Measurements from ENCODE around the gene AURKB.
A peak's percentile ranks its signal among the peaks of the same experiment; 100 is the strongest.
"Not testable (repeated sequence)": the region's sequence is repeated elsewhere in the genome, so short reads cannot be mapped to it uniquely, and the experiment has no call there.

Gene AURKB

DNA sequence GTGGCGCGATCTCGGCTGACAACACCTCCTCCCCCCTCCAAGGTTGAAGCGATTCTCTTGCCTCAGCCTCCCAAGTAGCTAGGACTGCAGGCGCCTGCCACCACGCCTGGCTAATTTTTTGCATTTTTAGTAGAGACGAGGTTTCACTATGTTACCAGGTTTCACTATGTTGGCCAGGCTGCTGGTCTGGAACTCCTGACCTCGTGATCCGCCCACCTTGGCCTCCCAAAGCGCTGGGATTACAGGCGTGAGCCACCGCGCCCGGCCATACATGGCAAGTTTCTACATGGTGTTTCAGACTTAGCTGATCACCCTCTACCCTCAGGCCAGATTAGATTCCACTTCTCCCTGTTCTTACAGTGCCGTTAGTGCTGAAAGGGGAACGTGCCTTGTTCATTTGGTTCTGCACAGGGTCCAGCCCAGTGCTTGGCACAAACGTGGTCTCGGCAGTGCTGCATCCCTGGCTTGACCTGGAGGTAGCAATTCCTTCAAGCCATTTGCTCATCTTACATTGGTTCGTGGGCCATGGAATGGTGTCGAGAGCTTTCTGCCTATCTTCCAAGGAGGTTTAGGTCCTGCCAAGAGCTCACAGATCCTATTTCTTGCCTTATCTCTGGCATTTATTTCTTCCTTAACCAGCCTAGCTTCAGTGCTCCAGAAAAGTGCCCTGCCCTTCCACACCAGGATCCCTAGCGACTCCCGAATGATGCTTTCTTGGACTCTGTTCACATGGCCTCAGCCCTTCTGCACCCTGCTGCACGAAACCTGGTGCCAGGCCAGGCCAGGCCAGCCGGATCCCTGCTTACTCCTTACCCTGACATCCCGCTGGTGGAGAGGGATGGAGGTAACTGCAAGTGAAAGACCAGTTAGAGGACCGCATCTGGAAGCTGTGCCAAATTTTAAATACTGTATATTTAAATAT is 14.8 kb upstream of the AURKB start:
- no peak for DNase-seq

DNA sequence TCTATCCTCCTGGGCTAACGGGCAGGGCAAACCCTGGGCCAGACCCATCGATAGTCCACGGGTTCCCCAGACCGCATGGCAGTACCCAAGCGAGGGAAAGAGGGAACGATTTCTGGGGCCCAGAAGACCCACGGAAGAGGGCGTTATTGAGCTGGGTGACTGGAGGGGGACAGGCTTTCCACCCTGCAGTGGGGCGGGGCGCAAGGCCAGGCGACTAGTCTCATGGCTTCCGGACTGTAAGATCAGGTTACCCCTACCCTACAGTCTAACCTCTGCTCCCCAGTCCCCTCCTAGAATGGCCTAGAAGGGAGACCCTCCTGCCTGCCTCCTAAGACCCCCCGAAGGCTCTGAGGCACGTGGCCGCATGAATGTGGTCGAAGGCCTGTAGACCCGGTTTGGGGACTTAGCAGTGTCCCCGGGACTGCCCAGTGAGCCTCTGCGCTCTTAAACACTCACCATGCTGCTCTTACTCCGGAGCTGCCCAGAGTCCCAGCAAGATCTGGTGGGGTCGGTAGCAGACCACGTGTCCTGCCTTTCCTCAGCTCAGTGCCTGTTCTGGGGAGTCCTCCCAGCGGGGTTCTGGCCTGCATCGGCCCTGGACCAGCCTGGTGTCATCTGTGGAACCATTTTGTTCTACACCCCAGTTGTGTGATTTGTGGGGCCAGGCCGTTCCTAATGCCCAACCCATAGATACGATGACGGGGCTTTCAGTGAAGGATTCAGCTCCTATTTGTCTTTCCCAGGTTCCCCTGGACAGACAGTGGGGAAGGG is 13.2 kb upstream of the AURKB start:
- DNase-seq = peak; percentile 59

DNA sequence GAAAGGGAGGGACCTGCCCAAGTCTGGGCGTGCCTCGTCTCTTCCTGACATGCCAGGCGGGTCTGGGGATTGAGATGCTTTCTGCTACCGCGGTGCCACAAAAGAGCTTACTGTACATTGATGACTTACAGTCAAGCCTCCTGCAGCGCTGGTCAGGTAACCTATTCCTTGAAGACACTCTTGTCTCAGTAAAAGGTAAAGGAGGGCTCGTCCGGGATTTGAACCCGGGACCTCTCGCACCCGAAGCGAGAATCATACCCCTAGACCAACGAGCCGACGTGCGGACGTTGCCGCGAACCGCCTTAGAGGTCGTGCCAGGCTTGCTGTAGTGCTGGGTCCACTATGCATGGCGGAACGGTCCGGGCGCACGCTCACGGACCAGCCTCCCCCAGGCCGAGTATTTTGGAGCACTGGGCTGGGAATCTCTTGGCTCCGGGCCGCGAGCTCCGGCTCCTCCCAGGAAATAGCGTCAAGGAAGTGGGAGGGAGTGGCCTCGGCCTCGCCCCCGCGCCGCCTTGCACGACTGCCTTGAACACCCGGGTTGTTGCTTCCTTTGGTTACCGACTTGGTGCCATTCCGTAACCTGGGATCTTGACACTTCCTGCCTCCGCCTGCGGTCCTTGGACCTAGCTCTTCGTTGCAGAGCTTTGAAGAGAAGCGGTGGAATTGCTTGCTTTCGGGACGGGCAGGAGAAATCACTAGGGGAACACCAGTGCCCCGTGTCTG is 12.4 kb upstream of the AURKB start:
- peak; percentile 96 for DNase-seq

DNA sequence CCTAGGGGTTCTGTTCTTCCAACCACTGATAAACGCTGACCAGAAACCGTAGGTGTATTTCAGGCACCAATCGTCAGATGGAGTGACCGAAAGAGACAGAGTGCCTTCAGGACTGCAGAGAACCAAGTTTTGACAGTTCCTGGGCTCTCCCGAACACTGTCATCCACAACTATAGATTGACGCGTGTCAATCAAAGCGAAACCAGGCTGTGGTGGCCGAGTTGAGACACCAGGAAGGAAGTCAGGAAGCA is 11.9 kb upstream of the AURKB start:
- DNase-seq = no peak

DNA sequence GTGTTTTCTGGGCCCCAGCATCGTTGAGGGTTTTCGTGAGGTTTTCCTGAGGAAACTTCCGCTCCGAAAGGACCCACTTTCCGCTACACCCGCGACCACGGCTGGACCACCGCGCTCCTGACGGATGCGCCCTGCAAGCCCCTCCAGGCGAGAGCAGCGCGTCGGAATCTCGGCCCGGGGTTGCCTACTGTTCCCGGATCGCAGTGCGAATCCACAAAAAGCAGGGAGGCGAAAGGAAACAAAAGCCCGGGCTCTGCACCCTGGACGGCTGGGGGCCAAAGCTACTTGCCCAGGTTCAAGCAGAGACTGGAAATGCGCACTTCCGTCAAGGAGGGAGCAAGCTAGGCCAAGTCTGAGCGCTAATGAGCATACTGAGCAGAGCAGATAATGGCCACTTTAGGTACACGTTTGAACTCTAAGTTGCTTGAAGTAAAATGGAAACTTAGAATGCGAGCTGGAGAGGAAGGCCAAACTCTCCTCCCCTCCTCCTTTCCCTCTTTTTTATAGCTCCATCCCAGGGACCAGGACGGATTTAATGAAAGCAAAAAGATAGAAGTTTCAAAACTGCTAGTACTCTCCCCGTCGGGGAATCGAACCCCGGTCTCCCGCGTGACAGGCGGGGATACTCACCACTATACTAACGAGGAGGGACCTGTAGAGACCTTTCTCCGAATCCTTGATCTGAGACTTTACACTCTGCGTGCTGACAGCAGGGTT is 11.4 kb upstream of the AURKB start:
- peak; percentile 92 for DNase-seq

DNA sequence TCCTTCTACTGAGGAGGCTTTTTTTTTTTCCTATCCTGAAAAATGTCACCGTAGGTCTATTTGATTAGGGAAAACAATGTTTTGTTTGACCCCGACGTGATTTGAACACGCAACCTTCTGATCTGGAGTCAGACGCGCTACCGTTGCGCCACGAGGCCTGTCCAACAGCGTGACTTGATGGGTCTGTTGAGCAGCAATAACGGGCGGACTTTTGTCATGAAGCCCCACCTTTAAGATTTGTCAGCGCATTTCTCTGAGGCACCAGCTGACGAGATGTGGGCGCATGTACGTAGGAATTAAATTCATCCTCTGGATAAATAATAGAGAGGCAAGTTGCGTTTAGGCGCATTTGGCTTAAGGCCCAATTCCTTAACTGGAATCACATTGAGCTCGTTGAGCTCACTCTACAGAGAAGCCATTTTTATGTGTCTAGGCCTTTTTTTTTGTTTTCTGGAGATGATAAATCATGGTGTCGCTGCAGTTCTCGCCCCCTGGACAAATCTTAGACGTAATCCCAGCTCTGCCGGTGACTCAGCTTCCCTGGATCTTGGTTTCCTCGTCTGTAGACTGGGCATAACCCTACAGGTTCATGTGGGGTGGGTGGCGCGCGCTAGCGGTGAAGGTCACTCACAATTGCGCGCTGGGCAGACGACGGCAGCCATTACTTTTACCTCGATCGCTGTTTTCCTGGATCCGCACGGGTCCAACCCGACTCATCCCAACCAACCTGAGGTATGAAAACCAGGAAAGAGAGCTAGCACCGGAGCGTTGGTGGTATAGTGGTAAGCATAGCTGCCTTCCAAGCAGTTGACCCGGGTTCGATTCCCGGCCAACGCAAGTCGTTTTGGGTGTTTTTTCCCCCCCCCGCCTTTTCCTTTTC is 10.6 kb upstream of the AURKB start:
- peak; percentile 94 for DNase-seq

DNA sequence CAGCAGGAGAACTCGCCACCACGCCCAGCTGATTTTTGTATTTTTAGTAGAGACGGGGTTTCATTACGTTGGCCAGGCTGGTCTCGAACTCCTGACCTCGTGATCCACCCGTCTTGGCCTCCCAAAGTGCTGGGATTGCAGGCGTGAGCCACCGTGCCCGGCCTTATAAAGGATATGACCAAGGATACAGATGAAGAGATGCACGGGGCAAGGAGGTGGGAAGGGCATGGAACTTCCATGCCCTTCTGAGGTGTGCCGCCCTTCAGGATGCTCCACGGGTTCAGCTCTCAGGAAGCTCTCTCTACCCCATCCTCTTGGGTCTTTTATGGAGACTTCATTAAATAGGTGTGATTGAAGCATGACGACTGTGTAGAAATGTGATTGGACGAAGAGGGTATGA is 3.6 kb upstream of the AURKB start:
- not testable (repeated sequence) for DNase-seq

DNA sequence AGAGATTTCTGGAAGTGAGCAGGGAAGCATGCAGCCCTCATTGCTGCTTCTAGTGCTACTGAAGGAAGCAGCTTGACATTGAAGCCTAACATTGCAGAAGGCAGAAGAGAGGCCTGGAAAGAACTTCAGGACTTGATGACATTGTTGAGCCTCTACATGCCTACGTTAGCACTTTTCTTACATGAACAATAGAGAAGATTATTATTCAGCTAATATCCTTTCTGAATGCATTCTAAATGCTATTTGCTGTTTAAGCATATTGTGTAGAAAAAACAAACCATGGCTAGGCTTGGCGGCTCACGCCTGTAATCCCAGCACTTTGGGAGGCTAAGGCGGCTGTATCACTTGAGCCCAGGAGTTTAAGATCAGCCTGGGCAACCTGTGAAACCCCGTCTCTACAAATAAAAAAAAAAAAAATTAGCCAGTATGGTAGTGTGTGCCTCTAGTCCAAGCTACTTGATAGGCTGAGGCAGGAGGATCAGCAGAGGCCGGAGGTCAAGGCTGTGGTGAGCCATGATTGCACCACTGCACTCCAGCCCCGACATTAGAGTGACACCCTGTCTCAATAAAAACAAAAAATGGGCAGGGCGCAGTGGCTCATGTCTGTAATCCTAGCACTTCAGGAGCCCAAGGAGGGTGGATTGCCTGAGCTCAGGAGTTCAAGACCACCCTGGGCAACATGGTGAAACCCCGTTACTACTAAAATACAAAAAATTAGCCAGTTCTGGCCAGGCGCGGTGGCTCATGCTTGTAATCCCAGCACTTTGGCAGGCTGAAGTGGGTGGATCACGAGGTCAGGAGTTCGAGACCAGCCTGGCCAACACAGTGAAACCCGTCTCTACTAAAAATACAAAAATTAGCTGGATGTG is 2.2 kb upstream of the AURKB start:
- DNase-seq = no peak

DNA sequence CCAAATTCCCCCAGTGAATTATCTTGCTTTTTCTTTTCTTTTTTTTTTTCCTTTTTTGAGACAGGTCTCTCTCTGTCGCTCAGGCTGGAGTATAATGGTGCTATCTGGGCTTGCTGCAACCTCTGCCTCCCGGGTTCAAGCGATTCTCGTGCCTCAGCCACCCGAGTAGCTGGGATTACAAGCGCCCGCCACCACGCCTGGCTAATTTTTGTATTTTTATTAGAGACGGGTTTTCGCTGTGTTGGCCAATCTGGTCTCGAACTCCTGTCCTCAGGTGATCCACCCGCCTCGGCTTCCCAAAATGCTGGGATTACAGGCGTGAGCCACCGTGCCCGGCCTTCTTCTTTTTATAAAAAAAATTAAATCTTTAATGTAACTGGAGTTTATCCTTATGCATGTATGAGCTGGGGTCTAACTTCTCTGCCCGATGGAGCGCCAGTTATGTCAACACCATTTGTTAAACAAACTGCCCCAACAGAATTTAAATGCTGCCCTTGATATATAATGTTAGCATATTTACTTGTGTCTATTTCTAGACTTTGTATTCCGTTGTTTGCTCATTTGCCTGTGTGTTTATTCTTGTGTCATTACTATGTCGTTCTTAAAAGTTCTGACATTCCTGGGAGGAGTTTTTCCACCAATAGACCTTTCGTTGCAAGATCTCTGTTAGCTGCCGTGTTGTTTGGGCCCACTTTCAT is 535 bp upstream of the AURKB start:
- DNase-seq = no peak

DNA sequence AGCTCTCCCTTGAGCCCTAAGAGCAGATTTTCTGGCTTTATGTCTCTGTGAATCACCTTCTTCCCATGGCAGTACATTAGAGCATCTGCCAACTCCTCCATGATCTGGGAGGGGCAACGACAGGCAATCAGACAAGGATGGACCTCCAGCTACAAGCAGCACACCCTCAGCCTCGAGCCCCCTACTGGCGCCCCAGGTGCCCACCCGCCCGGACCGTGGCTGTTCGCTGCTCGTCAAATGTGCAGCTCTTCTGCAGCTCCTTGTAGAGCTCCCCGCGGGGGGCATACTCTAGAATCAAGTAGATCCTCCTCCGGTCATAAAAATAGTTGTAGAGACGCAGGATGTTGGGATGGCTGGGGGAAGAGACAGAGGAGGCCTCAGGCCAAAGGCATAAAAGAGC is 3.8 kb downstream of the AURKB start:
- no peak for DNase-seq

DNA sequence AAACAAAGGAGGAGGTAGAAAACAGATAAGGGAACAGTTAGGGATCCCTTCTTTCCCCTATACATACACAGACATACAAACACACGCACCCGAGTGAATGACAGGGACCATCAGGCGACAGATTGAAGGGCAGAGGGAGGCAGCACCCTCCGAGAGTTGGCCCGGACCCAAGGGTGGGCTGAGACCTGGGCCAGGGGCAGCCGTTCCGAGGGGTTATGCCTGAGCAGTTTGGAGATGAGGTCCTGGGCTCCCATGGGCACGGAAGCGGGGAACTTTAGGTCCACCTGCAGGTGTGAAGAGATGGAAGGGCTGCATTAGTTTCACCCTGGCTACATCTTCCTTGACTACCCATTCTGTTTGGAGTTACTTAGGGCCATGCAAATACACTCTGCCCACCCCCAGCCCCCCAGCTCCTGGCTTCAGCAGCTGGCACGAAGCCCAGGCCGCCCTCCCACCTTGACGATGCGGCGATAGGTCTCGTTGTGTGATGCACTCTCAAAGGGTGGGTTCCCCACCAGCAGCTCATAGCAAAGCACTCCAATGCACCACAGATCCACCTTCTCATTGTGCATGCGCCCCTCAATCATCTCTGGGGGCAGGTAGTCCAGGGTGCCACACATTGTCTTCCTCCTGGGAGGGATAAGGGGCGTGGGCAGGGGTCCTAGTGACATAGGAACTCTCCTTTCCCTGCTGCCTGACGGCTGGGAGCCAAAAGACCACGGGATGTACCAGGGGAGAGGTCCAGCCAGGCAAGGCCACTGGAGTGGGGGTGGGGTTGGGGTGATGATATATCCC is 5.4 kb downstream of the AURKB start:
- no peak for DNase-seq

DNA sequence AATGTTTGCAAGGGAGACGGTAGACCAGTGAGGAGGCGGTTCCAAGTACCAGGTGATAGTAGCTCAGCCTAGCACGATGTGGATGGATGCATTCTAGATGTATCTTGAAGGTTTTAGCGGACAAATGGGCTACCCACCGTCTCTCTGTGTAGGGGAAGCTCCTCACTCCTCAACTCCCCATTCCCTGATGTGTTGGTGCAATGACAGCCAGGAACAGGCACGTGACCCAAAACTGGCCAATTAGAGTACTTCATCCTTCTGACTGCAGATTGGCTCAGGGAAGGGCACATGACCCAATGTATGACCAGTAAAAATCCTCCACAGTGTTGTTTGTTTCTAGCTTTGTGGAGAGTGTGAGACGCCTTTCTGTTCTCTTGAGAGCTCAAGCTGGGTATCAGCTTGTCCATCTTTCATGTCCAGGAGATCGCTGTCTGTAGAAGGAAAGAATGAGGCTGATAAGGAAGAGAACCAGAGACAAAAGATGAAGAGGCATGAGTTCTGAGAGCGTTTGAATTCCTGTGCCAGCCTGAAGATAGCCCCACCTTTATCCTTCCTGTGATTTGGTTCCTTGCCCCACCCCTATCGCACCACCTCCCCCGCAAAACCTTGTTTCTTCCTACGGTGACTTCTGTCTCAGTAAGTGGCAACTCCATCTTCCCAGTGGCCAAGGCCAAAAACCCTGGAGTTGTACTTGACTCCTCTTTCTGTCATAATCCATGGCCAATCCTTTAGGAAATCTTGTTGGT is 18.1 kb downstream of the AURKB start:
- peak; percentile 88 for DNase-seq

DNA sequence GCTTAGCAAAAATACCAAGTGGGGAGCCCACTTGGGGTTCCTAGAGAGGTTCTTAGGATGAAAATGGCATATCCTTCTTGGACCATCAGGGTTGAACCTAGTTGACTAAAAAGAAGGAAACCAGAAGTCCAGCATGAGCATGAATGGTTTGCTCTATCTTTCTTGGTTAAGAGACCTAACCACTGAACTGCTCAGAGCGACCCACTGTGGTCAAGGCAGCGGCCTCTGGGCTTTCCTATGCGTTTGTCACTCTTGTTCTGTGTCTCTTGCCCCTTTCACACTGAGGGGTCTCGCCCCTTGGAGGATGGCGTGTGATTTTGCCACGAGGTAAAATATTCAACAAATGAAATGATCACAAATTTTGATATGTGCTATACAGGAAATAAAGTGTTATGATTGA is 19.9 kb downstream of the AURKB start:
- DNase-seq = no peak

DNA sequence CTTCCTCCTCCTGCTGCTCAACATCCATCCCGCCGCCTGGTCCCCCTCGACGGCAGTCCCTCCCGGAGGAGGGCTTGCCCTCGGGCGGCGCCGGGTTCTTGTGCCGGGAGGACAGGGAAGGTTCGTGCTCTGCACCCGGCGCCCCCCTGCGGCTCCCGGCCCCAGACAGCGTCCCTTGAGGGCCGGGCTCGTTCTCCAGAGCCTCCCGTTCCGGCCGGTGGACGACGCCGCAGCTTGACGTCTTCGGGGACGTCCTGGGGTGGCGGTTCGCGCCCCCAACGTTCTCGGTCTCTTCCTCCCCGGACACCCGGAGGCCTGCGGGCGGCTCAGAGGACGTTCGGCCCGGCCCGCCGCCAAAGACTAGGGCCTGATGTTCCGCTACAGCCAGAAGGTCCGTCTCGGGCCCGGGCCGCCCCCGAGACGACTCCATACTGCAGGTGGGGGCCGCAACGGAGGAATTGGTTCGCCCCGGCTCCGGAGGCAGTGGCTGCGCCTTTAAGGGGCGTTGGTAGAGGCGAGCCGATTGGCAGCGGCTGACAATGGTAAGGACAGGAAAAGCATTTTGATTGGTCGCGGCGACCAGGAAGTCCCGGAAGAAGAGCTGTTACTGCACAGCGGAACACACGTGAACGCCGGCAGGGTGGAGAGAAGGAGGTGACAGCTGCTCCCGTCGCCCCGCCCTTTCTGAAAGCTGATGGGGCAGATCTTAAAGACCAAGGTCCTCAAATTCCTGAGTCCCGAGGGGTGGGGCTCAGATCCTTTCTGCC is 20.5 kb downstream of the AURKB start, which contains the start of gene BORCS6:
Gene BORCS6, minus strand, starts transcription at position 470 of the 767 bp plus-strand sequence. Its CDS starts 40 bp downstream, at position 430.
- DNase-seq = peak; percentile 98

DNA sequence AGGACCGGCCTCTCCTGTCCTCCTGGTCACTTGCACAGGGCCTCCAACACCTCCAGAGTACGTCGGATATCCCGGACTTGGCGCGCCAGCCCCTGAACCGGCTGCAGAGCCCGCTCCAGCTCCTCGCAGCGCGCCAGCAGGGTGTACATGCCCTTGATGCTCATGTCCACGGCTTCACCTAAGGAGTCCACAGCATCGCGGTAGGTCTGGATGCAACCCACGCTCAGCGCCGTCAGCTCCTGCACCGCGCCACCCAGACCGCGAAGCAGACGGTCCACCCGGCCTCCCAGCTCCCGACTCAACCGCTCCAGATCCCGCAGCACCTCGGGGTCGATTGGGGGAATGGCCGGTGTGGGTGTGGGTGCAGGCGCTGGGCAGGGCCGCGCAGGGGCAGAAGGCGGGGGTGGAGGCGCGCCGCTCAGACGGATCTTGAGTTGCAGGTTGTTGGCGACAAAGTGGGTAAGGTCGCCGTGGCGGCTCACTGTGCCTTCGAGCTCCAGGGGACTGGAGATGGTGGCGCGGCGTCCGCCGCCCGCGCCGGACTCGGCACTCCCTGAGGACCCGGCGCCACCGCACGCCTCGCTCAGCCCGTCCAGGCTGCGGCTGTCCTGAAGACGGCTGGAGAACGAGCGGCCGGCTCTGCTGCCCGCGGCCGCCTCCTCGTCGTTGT is 21.2 kb downstream of the AURKB start:
- DNase-seq = no peak

DNA sequence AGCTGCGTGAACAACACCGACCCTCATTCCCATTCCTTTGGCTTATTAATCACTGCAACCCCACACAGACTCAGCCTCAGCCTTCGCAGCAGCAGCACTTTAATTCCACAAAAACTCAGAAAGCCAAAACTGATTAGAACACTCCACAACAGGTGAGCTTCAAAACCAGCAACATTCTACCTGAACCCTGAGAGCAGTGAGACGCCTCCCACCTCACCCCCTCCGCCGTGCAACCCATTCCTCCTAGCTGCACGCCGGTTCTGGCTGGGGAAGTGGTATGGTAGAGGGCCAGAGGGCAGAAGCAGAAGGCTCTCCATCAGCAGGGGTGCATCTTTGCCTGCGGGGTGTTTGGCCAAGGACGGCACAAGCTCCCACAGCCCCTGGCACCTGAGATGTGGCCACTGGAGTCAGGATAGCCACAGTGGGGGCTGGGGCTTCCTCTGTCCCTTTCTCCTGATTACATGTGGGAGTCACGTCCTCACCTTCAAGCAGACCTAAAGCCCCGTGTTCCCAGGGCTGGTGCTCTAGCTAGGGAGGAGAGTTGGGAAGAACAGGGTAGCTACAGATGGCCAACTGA is 22.0 kb downstream of the AURKB start:
- no peak for DNase-seq

Measured in fibroblast of skin of right quadriceps (primary cell).